NCI-H345 treated with DMSO at 0.1 percent for 48 hours (cell line): Measurements from ENCODE around the gene GAREM1.

ENCODE experiments used
- DNase-seq: peaks from one replicate; lab custom pipeline; 2025; ENCODE audit not compliant: unreplicated experiment; lab: John Stamatoyannopoulos, UW

GAREM1 gene

DNA sequence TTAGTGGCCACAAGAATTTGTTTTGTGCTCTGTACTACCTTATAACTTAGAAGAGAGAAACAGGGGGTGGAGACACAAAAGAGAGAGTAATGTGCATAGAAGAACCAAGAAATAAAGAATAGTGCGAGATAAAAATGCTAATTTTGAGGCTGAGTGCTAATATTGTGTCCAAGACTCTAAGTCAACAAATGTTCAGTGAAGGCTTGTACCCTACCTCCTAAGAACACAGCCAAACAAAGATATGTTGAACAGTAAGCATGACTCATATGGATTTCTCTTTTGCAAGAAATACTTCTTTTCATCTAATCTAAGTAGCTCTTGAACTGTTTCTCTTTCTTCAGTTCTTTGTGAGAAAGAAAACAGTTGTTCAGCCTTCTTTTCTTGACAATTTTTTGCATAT lies 45.2 kb downstream of the GAREM1 start:
- DNase-seq = no peak

GRCh38 chr18:32424696-32425095 lies 46.0 kb downstream of the GAREM1 start:
- DNase-seq = no peak

DNA sequence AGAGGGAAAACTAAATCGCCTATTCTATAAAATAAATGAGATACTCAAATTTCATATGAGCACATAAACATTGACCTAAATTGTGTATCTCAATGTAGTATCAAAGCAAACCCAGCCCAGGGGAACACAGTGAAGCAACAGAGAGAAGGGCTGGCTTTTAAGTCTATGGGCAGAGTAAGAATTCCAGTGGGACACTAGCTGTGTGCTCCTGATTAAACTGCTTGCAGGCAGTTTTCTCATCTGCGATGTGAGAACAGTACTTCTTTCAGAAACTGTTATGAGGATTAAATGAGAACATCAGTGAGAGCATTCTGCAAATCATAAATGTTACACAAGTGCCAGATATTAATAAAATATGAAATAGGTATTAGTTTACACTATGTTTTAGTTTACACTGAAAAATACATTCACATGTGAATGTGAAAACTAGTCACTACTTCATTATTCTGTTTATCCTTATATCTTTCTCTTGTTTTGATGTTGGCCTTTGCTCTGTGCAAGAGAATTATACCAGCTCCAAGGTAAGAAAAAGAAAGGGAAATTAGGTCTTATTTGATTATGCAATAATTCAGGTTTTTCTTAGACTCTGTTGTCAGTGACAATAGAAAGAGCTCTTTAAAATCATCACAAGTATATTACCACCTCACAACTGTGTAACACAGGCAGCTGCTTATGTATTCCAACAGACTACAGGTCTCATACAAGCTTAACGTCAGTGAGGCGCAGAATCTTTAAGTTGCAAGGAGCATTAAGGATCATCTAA lies 47.5 kb downstream of the GAREM1 start:
- no peak for DNase-seq

- DNase-seq = no peak
Observed at GRCh38 chr18:32422201-32422600, 48.5 kb downstream of the GAREM1 start.

GRCh38 chr18:32420084-32420750 lies 50.5 kb downstream of the GAREM1 start:
- DNase-seq = no peak

DNA sequence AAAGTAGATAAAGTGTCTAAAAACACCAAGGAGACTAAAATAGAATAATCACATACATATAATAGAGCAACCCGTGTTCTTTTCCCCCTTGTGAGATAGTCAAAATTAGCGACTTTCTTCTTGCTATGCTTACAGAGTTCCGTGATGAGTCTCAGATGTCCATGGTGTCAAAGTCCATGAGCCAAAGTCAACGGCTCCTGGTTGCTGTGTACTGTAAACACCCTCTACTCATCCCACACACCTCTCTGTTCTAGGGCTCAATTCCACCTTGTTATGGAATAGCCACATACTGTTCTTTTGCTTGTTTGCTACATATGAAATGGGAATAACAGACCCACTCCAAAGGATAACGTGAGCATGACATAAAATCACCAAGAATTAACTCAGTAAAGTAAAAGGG lies 52.5 kb downstream of the GAREM1 start:
- DNase-seq = no peak

- DNase-seq = no peak
Observed at GRCh38 chr18:32405588-32405987, 65.1 kb downstream of the GAREM1 start.

GRCh38 chr18:32401621-32402020 lies 69.1 kb downstream of the GAREM1 start:
- DNase-seq = no peak

GRCh38 chr18:32393407-32393806 lies 77.3 kb downstream of the GAREM1 start:
- no peak for DNase-seq

GRCh38 chr18:32391126-32391525 lies 79.6 kb downstream of the GAREM1 start:
- no peak for DNase-seq

- peak; percentile 77 for DNase-seq
Observed at GRCh38 chr18:32389858-32390257, 80.8 kb downstream of the GAREM1 start.

DNA sequence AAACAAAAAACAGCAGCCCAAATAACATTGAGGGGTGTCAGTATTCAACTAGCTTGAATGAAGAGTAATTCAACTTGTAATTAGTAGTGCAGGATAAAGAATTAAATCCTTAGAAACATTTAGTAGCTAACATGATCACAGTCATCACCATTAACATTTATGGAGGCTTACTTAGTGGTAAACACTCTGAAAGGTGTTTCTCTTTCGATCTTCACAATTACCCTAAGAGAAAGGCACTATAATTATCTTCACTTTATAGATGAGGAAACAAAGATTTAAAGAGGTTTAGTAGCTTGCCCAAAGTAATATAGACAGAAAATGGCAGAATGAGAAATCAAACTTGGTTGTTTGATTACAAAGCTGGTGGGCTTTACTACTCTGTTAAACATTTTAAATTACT lies 81.5 kb downstream of the GAREM1 start:
- DNase-seq = no peak

- no peak for DNase-seq
Observed at GRCh38 chr18:32386471-32386870, 84.2 kb downstream of the GAREM1 start.

DNA sequence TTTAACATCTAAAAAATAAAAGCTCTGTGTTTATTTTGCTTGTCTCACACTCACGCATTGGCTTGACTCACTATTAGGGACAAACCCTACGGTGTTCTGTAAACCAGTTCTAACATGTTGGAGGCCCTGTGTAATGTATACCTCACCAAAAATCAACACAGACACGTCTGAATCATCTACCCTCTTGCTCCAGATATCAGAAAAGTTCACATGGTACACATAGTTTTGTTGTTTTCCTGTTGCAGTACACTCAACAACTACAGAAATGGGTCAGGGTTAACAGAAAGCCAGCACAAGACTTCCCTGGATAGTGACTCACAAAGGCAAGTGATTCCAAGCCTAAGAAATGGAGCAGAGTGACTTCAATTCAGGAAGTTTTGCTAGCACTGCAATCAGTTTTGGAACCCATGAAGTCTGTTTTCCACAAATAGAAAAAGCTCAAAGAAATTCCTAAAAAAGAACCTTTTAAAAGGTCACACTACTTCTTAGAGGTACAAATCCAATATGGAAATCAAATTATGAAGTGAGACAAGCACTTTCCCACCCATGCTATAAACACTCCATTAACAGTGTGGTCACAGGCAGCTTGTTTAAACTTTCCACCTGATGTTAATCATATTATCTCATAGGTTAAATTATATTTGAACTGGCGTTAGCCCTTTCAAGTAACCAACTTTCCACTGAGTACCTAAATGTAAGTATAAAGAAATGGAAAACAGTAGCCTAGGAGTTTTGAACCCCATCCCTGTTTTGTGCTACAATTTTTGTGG lies 87.4 kb downstream of the GAREM1 start:
- DNase-seq = no peak

DNA sequence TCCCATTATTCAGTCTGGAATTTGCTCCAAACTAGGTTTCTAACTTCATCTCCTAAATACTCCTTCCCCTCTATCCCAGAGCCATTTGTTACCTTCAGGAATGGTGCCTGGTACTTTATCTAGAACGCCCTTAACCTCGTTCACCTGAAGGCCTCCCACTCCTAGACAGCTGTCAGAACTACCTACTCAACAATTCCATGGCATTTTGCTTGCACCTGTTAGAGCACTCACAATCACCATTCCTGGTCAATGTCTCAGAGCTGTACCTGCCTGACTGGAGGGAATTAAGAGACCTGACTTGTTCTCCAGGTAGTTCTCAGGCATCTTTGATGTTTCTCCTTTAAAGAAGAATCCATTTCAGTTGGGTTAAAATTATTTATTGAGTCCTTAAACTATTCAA lies 88.9 kb downstream of the GAREM1 start:
- no peak for DNase-seq

DNA sequence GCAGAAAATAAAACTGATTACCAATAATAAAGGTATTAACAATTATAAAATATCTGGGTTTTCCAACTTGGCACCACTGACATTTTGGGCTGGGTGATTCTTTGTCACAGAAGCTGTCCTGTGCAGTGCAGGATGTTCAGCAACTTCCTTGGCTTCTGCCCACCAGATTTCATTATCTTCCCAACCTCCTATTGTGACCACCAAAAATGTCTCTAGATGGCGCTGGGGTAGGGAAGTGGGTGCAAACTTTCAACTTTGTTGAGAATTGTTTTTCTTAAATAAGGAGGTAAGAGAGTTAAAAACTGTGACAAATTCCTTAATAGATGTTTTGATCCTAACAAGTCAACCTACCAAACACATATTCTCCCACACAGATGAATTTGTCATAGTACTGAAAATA lies 90.1 kb downstream of the GAREM1 start:
- DNase-seq = no peak

- no peak for DNase-seq
Observed at GRCh38 chr18:32379891-32380290, 90.8 kb downstream of the GAREM1 start.

GRCh38 chr18:32378705-32379104 lies 92.0 kb downstream of the GAREM1 start:
- no peak for DNase-seq

DNA sequence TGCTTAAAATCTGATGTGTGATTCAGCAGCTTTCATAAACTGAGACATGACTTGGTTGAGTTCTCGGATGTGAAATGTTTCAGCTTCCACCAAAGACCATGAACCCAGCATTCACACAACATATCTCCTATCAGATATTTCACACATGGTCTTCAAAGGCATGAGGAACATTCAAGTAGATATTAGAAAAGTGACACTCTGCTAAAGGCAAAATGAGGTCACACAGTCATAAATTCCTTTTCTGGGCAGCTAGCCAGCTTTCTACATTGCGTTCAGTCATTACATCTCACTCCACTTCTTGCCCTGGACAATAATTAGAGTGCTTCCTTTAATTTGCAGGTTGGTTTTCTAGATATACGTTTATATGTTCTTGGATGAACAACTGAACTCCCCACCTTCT lies 96.7 kb downstream of the GAREM1 start:
- DNase-seq = peak; percentile 52

DNA sequence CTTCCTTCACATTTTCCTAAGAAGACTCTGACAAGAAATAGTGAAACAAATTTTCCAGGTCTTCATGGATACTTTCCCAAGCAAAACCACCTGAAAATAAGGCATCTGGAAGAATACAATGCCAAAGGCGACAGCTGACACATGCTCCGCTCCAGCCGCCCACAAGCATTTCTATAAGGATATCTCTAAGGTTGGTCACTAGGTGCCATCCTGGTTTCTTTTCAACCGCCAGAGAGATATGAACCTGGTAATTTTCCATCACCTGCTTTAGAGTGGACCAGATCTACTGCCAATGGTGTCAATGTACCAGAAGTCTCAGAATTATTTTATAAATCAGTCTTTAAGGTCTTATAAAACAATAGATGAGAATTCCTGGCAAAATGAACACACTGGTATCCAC lies 97.2 kb downstream of the GAREM1 start:
- DNase-seq = no peak

- DNase-seq = peak; percentile 94
Observed at GRCh38 chr18:32372381-32373061, 98.2 kb downstream of the GAREM1 start.

DNA sequence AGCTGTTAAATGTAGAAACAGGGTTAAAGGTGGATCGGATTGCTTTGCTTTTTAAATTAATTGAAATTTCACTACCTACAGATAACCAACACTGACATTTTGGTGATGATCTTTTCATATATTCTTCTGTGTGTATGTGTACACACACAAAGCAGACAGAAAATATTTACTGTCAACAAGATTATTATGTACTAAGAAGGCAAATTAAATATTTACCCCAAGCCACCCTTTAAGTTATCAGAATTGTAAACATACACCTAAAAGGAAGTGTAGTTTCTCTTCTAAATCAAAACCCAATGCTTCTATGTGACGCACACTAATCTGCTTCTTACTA lies 98.7 kb downstream of the GAREM1 start:
- DNase-seq = no peak
